IPS DF 19.7 (cell line): ENCODE measurements around the gene TNFRSF1B.

ENCODE experiments used
- DNase-seq: peaks from one replicate; pipeline ENCODE4 v3.0.0-alpha.2; 2013; ENCODE audit warnings: low read depth, low spot score

TNFRSF1B gene

DNA sequence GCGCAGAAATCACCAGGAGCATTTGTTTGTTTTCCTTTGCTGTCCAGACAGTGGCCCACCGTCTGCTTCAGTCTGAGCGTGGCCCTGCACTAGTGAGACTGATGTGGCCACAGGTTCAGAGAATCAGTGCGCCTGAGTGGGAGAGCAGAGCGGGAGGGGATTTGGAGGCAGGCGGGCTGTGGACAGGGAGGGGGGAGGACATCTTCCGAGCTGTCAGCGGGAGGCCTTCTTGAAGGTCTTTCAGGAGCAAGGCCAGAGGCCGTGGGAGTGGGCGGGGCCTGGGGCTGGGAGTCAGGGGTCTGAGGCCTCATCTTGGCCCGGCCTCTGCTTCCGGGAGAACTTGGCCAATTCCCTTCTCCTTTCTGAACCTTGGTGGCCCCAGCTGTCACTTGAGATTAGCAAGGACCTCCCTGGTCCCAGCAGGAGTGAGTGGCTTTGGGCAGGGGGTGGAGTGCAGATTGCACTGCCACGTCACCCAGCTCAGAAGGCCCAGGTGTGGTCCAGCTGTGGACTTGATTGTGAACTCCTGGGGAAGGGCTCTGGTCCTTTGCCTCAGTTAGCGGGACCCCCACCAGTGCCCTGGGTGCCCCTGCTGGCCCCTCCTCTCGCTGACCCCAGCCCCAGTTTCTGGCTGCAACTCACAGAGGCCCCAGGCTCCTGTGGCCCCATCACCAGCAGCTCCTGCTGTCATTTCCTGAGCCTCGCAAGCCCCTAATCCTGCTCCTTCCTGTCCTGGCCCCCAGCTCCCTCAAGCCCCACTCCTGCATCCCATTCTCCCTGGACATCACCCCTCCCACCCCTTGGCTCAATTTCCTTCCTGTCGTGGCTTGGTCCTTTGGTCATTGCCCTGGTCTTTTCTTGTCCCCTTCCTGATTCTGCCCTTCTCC lies 8.4 kb downstream of the TNFRSF1B start:
- no peak for DNase-seq

DNA sequence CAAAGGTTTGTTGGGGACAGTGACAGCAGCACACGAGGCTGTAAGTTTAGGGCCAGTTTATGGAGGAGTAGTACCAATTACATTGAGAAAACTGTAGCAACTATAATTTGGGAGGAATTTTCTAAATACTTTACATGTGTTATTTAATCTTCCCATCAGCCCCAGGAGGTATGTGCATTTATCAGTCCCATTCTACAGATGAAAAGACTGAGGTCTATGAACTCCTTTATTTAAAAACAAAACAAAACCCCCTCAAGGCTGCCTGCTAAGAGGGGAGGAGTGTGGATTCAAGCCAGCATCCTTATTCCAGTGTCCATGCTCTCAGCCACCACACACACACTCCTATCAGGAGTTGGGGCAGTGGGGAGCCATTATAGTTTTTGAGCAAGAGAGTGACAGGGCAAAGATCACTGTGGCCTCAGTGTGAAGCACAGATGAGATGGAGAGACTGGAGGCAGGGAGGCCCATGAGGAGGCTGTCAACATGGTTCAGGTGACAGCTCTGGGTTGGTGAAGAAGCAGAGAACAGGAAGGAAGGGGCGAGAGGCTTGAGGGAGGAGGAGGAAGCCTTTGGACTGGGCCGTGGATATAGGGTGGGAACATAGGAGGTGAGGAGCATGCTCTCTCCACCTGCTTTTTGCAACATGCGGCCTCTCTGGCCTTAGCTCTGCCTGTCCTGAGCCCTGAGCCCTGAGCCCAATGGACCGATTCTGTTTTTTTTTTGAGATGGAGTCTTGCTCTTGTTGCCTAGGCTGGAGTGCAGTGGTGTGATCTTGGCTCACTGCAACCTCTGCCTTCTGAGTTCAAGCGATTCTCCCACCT lies 9.7 kb downstream of the TNFRSF1B start:
- DNase-seq, result no peak

- no peak for DNase-seq
These were observed 10.6 kb downstream of the TNFRSF1B start for GRCh38 chr1:12177156-12177998.

GRCh38 chr1:12177999-12178441 lies 11.2 kb downstream of the TNFRSF1B start:
- DNase-seq, result no peak

GRCh38 chr1:12178511-12178910 lies 11.7 kb downstream of the TNFRSF1B start:
- DNase-seq, result no peak

DNA sequence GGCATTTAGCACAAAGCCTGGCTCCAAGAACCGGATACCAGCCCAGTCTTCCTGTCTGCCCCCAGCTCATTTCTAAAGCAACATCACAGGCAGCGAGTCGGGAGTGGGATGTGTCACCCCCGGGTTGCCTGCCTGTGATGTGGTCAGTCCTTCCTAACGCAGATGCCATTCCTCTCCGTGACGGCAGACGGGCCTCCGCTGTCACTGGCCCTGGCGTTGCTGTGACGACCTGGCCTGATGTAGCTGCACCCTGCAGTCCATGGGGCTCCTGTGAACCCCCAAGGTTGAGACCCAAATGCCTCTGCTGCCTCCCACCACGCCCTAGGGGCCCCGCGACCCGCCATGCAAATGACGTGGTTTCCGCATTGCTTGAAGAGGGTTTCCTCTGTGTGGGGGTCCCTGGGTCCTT lies 12.3 kb downstream of the TNFRSF1B start:
- no peak for DNase-seq

DNA sequence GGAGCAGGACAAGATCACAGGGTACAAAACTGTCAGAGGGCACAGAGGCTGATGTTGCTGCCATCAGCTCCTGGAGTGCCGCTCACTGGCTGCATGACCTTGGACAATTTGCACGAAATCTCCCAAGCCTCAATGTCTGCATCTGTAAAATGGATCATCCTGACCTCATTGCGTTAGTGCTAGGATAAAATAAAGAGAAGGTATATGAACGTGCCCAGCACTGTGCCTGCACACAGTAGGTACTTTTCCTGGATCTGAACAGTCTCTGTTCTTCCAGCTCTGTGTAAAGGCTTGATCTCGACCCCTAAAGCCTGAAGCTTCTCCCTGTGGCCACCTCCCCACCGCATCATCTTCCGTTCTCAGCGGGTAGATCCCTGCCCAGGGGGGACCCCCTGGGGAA lies 12.9 kb downstream of the TNFRSF1B start:
- DNase-seq, result no peak

- no peak for DNase-seq
These were observed 13.5 kb downstream of the TNFRSF1B start for GRCh38 chr1:12180315-12180714.

GRCh38 chr1:12180903-12181302 lies 14.1 kb downstream of the TNFRSF1B start:
- no peak for DNase-seq

DNA sequence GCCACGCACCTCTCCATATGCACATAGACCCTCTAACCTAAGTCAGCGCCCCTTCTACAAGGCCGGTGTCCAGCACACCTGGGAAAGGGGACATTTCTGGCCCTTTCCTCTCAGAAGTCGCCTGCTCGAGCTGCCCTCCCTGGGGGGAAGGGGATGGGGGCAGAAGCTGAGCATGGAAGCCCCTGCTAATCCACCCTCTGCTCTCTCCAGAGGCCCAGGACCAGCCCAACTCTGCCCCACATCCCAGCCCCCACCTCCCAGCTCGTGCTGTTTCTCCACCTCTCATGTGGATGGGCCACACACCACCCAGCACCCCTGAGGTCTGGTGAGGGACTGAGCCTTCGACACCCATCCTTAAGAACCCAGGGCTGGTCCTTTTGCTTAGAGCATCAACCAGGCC lies 14.8 kb downstream of the TNFRSF1B start:
- no peak for DNase-seq

- no peak for DNase-seq
These were observed 15.7 kb downstream of the TNFRSF1B start for GRCh38 chr1:12182410-12182984.

- DNase-seq, result no peak
These were observed 16.5 kb downstream of the TNFRSF1B start for GRCh38 chr1:12183095-12183794.

DNA sequence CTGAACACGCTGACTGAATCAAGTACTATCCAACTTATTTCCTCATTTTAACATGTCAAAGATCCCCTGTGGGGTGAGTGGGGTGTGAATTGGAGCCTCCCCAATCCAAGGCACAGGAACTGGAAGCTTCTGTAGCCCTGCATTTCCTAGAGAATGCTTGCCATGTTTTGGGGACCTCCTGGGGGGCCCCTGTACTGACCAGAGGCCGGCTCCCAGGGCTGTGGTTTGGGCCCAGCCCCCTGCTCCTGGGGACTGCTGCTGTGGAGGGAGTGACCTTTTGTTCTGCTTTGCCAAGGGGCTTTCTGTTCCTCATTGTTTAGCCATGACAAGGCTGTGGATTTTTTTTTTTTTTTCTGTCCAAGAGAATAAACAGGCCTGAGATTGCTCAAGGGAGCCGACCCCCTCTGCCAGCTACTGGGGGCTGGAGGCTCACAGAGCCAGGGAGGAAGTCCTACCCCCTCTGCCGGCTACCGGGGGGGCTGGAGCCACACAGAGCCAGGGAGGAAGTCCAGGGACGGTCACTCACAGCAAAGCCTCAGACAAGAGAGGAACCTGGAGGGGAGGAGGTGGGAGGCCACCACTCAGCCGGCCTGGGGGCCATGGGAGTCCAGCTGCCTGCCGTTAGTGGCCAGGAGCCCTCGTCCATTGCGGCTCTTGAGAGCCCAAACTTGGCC lies 17.4 kb downstream of the TNFRSF1B start:
- DNase-seq, result no peak

DNA sequence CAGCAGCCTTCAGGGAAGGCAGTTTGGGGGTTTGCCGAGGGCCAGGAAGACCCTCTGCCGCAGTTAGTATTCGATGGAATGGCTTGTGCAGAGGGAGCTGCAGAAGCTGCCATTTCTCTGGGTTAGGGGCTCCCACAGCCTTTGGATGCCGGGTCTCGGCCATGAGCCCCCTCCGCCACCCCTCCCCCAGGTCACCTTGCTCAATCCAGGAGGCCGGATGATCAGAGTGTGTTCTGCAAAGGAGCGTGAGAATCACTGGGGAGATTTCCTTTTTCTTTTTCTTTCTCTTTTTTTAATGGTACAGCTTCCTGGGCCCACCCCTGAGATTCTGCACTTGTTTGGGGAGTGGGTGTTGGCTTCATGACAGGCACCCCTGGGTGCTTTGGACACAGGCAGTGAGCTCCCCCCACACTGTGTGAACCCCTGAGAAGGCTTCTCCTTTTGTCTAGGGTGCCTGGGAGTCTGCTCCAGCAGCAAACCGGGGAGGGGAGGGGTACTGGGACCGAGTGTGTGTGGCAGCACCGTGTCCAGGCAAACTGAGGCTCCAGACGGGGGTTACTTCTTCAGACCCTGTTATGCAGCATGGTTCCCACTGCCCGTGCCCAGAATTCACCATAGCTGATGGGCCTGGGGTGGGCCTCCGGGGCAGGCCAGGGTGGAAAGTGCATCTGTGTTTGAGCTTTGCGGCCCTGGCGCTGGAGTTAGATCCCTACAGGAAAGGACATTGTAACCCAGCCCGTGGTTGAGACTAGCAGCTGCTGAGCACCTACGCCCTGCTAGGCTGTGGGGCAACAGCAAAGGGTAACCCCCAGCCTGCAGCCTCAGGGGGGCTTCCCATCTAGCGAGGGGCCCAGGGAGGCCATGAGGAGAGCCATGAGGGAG lies 18.5 kb downstream of the TNFRSF1B start:
- DNase-seq, result no peak

- no peak for DNase-seq
These were observed 19.3 kb downstream of the TNFRSF1B start for GRCh38 chr1:12185918-12186678.

- DNase-seq, result no peak
These were observed 19.8 kb downstream of the TNFRSF1B start for GRCh38 chr1:12186679-12186985.

GRCh38 chr1:12188115-12188514 lies 21.3 kb downstream of the TNFRSF1B start:
- no peak for DNase-seq

- DNase-seq, result no peak
These were observed 22.0 kb downstream of the TNFRSF1B start for GRCh38 chr1:12188657-12189327.
